Measurements from ENCODE around the gene GPR148.

GPR148 gene

GRCh38 chr2:130769343-130769907, 40.6 kb downstream of the GPR148 start:
- no peak for DNase-seq

DNA sequence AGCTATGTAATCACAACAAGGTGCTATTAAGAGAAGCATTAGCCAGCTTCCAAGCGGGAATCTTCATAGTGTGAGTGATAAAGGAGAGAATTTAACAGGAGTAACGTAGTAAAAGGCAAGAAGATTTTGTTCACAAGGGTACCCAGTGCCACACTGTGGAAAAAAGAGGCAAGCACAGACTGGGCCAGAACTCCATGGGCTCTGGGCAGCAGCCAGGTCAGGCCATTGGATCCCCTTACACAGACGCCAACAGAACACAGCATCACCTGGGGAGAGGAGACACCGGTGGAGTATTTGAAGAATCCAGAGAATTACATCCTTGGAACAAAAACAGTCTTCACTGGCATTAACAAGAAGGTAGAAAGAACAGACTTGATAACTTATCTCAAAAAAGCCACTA, 47.7 kb downstream of the GPR148 start:
- DNase-seq, result no peak

- DNase-seq, result no peak
Measured at GRCh38 chr2:130778781-130779180, 49.9 kb downstream of the GPR148 start.
